GM12878 (cell line): Measurements from ENCODE around the gene DUSP10. TPM values are rescaled to one million over a fixed set of nuclear protein-coding genes. Genes with fewer than 3 reads are reported as not detected.

Experiments used
- ATF2 ChIP-seq: IDR thresholded peaks from 2 replicates; pipeline ENCODE4 v1.6.1; 2012; ENCODE audit warnings: low read length, inconsistent platforms
- CHD1 ChIP-seq: IDR thresholded peaks from 2 replicates; pipeline ENCODE4 v1.6.1; 2012; ENCODE audit warnings: low read depth, low read length, improper control_type of control experiment
- CREB1 ChIP-seq: IDR thresholded peaks from 2 replicates; pipeline ENCODE4 v1.6.1; 2012; ENCODE audit warnings: low read depth, mild to moderate bottlenecking, inconsistent platforms
- ETV6 ChIP-seq, 2 experiments: fragments of 450-650 bp in 1 of 2; IDR thresholded peaks in 1 of 2; conservative IDR thresholded peaks in 1 of 2; 2 replicates each; pipeline ENCODE4 v1.6.1; 2014; ENCODE audit warnings: antibody characterized with exemption in 1 of 2, borderline replicate concordance in 1 of 2, low read depth in 1 of 2, mild to moderate bottlenecking in 1 of 2, moderate library complexity in 1 of 2
- EZH2 ChIP-seq: IDR thresholded peaks from 2 replicates; pipeline ENCODE4 v1.6.1; 2012; ENCODE audit warnings: low read depth, mild to moderate bottlenecking, control low read depth, inconsistent platforms, low read length, borderline replicate concordance; ENCODE audit not compliant: control insufficient read depth
- HDAC2 ChIP-seq: fragments of 200-600 bp; sonication (generic); IDR thresholded peaks from 2 replicates; pipeline ENCODE4 v1.6.1; 2017
- IKZF1 ChIP-seq: fragments of 450-650 bp; conservative IDR thresholded peaks from 2 replicates; pipeline ENCODE4 v1.6.1; 2017; ENCODE audit warnings: antibody characterized with exemption, mild to moderate bottlenecking
- IRF3 ChIP-seq: fragments of 450-650 bp; IDR thresholded peaks from 2 replicates; pipeline ENCODE4 v1.6.1; 2014; ENCODE audit warnings: mild to moderate bottlenecking
- JUNB ChIP-seq: IDR thresholded peaks from 2 replicates; pipeline ENCODE4 v1.6.1; 2016; ENCODE audit warnings: antibody characterized with exemption, mild to moderate bottlenecking
- KDM1A ChIP-seq: fragments of 200-600 bp; sonication (generic); IDR thresholded peaks from 2 replicates; pipeline ENCODE4 v1.6.1; 2016; ENCODE audit warnings: borderline replicate concordance
- NFYA ChIP-seq: IDR thresholded peaks from 2 replicates; pipeline ENCODE4 v1.6.1; 2011; ENCODE audit warnings: low read depth, mild to moderate bottlenecking, low read length, improper control_type of control experiment, borderline replicate concordance
- PAX5 ChIP-seq: IDR thresholded peaks from 2 replicates; pipeline ENCODE4 v1.6.1; 2011; ENCODE audit warnings: low read depth, low read length, borderline replicate concordance
- POU2F2 ChIP-seq: IDR thresholded peaks from 3 replicates; pipeline ENCODE4 v1.6.1; 2011; ENCODE audit warnings: low read depth, mild to moderate bottlenecking, low read length, borderline replicate concordance
- RAD21 ChIP-seq: IDR thresholded peaks from 2 replicates; pipeline ENCODE4 v1.6.1; 2011; ENCODE audit warnings: mild to moderate bottlenecking, low read depth, low read length, moderate library complexity; ENCODE audit not compliant: insufficient read depth
- SP1 ChIP-seq: IDR thresholded peaks from one replicate; pipeline ENCODE4 v1.6.1; 2011; ENCODE audit warnings: low read depth, low read length
- TARDBP ChIP-seq: IDR thresholded peaks from 2 replicates; pipeline ENCODE4 v1.6.1; 2016; ENCODE audit warnings: borderline replicate concordance
- YBX1 ChIP-seq: fragments of 450-650 bp; IDR thresholded peaks from 2 replicates; pipeline ENCODE4 v1.6.1; 2016; ENCODE audit warnings: antibody characterized with exemption
- ZBED1 ChIP-seq: IDR thresholded peaks from 2 replicates; pipeline ENCODE4 v1.6.1; 2016; ENCODE audit warnings: borderline replicate concordance
- ZNF687 ChIP-seq: fragments of 450-650 bp; IDR thresholded peaks from 2 replicates; pipeline ENCODE4 v1.6.1; 2017; ENCODE audit warnings: mild to moderate bottlenecking, moderate library complexity
- ZZZ3 ChIP-seq: IDR thresholded peaks from 2 replicates; pipeline ENCODE4 v1.6.1; 2011; ENCODE audit warnings: low read depth; ENCODE audit not compliant: control insufficient read depth, insufficient read length
- polyA plus RNA-seq, 11 experiments: library from polyadenylated mRNA; depleted of rRNA in 4 of 11; unstranded in 6 of 11; stranded (reverse) in 5 of 11; fragments of >200 nt; fragmentation: Nextera tagmentation in 4 of 11; fragmentation: Illumina TruSeq in 1 of 11; extraction: Ambion mirVana in 4 of 11; extraction: Trizol in 1 of 11; gene quantifications; 1 replicate in 1 of 11; 2 replicates in 10 of 11; pipeline versions ENCODE4 v1.2.1 to v1.2.3, GENCODE V29; 2011 to 2016; ENCODE audit warnings: inconsistent platforms in 2 of 11, missing spikeins in 2 of 11, low read depth in 1 of 11
- total RNA-seq, 4 experiments: library from RNA; depleted of rRNA in 3 of 4; stranded (reverse); fragments of >200 nt in 3 of 4; fragmentation: Illumina TruSeq in 1 of 4; extraction: Trizol in 1 of 4; gene quantifications; 2 replicates each; pipeline versions ENCODE4 v1.2.1 to v1.2.3, GENCODE V29; 2013 to 2021
- TF ChIP-seq, protein P1 (sequence below): fragments of 450-650 bp; IDR thresholded peaks from 2 replicates; pipeline ENCODE4 v1.6.1; 2017; ENCODE audit warnings: borderline replicate concordance
- TF ChIP-seq, protein P2 (sequence below): fragments of 450-650 bp; IDR thresholded peaks from 2 replicates; pipeline ENCODE4 v1.6.1; 2017; ENCODE audit warnings: mild to moderate bottlenecking

DUSP10 gene
- total and polyA plus RNA-seq, 10 of the 15 experiments (the other 5 are each of a cell fraction or from before 2014, with no cell fraction given): 20.3 to 38.4 (median 27.8) TPM

- TF ChIP-seq TARDBP (no peak), ETV6 (conservative IDR thresholded peaks at IDR 0.05 in 1 of 2, IDR thresholded peaks at IDR 0.05 in 1 of 2; ENCODE audit: borderline replicate concordance in 1 of 2, low read depth in 1 of 2) (peak in 1 of 2 experiments; percentile 70; a peak in 2 of 4 replicates), ZNF687 (no peak), EZH2 (no peak), ZBED1 (no peak), NFYA (no peak), HDAC2 (no peak), CREB1 (peak; percentile 12; the same call in 1 of the 2 replicates), ATF2 (no peak), ZZZ3 (no peak), SP1 (no peak), IRF3 (no peak), PAX5 (peak; percentile 65; the same call in 1 of the 2 replicates), JUNB (no peak), POU2F2 (peak; percentile 36; the same call in 1 of the 3 replicates), KDM1A (no peak), YBX1 (no peak), IKZF1 (no peak), RAD21 (peak; percentile 11; the same call in 1 of the 2 replicates), CHD1 (no peak)
- TF ChIP-seq, protein P1, sequence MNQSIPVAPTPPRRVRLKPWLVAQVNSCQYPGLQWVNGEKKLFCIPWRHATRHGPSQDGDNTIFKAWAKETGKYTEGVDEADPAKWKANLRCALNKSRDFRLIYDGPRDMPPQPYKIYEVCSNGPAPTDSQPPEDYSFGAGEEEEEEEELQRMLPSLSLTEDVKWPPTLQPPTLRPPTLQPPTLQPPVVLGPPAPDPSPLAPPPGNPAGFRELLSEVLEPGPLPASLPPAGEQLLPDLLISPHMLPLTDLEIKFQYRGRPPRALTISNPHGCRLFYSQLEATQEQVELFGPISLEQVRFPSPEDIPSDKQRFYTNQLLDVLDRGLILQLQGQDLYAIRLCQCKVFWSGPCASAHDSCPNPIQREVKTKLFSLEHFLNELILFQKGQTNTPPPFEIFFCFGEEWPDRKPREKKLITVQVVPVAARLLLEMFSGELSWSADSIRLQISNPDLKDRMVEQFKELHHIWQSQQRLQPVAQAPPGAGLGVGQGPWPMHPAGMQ: no peak
- TF ChIP-seq, protein P2, sequence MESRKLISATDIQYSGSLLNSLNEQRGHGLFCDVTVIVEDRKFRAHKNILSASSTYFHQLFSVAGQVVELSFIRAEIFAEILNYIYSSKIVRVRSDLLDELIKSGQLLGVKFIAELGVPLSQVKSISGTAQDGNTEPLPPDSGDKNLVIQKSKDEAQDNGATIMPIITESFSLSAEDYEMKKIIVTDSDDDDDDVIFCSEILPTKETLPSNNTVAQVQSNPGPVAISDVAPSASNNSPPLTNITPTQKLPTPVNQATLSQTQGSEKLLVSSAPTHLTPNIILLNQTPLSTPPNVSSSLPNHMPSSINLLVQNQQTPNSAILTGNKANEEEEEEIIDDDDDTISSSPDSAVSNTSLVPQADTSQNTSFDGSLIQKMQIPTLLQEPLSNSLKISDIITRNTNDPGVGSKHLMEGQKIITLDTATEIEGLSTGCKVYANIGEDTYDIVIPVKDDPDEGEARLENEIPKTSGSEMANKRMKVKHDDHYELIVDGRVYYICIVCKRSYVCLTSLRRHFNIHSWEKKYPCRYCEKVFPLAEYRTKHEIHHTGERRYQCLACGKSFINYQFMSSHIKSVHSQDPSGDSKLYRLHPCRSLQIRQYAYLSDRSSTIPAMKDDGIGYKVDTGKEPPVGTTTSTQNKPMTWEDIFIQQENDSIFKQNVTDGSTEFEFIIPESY: no peak
Measured at GRCh38 chr1:221778535-221779142, 36.8 kb upstream of the DUSP10 start (continued).
